Measurements from ENCODE around the gene GRIK3.
"Not testable (repeated sequence)": the region's sequence is repeated elsewhere in the genome, so short reads cannot be mapped to it uniquely, and the experiment has no call there.

Gene GRIK3

GRCh38 chr1:36941316-36941978, 92.9 kb downstream of the GRIK3 start:
- DNase-seq (ENCODE audit: low spot score), result no peak

- no peak for DNase-seq (ENCODE audit: low spot score)
Measured at GRCh38 chr1:36938819-36939218, 95.5 kb downstream of the GRIK3 start.

GRCh38 chr1:36937371-36937770, 96.9 kb downstream of the GRIK3 start:
- DNase-seq (ENCODE audit: low spot score), result no peak

- no peak for DNase-seq (ENCODE audit: low spot score)
Measured at GRCh38 chr1:36934061-36934460, 100.3 kb downstream of the GRIK3 start.

GRCh38 chr1:36927826-36928225, 106.5 kb downstream of the GRIK3 start:
- DNase-seq (ENCODE audit: low spot score), result no peak

- DNase-seq (ENCODE audit: low spot score), result no peak
Measured at GRCh38 chr1:36925251-36925650, 109.1 kb downstream of the GRIK3 start.

GRCh38 chr1:36924282-36924811, 110.0 kb downstream of the GRIK3 start:
- peak; percentile 38 for DNase-seq (ENCODE audit: low spot score)

GRCh38 chr1:36922593-36923426, 111.5 kb downstream of the GRIK3 start:
- no peak for DNase-seq (ENCODE audit: low spot score)

- DNase-seq (ENCODE audit: low spot score), result no peak
Measured at GRCh38 chr1:36922071-36922470, 112.2 kb downstream of the GRIK3 start.

GRCh38 chr1:36920801-36921405, 113.4 kb downstream of the GRIK3 start:
- DNase-seq (ENCODE audit: low spot score), result peak; percentile 32

GRCh38 chr1:36920371-36920770, 113.9 kb downstream of the GRIK3 start:
- DNase-seq (ENCODE audit: low spot score), result no peak

GRCh38 chr1:36919491-36920145, 114.7 kb downstream of the GRIK3 start:
- DNase-seq (ENCODE audit: low spot score), result no peak

GRCh38 chr1:36918604-36919003, 115.7 kb downstream of the GRIK3 start:
- DNase-seq (ENCODE audit: low spot score), result no peak

GRCh38 chr1:36916542-36916941, 117.8 kb downstream of the GRIK3 start:
- DNase-seq (ENCODE audit: low spot score), result not testable (repeated sequence)

GRCh38 chr1:36913484-36914060, 120.7 kb downstream of the GRIK3 start:
- no peak for DNase-seq (ENCODE audit: low spot score)

- DNase-seq (ENCODE audit: low spot score), result no peak
Measured at GRCh38 chr1:36913016-36913415, 121.3 kb downstream of the GRIK3 start.

- no peak for DNase-seq (ENCODE audit: low spot score)
Measured at GRCh38 chr1:36912365-36912865, 121.9 kb downstream of the GRIK3 start.

GRCh38 chr1:36911561-36912364, 122.6 kb downstream of the GRIK3 start:
- no peak for DNase-seq (ENCODE audit: low spot score)

- no peak for DNase-seq (ENCODE audit: low spot score)
Measured at GRCh38 chr1:36910886-36911540, 123.3 kb downstream of the GRIK3 start.
